Chondrocyte (in vitro differentiated cells): ENCODE results near the gene PBLD. TPM values are rescaled to one million over a fixed set of nuclear protein-coding genes. Genes with fewer than 3 reads are reported as not detected.

Experiments used
- DNase-seq: peaks from one replicate; pipeline ENCODE4 v3.0.0; 2021; ENCODE audit warnings: mixed read lengths, low spot score
- H3K27ac Mint-ChIP-seq: one replicate; pipeline ENCODE4 v1.8.0; 2021; ENCODE audit warnings: mild to moderate bottlenecking, moderate library complexity, mixed read lengths; ENCODE audit not compliant: unreplicated experiment
- H3K27me3 Mint-ChIP-seq: 2 replicates; pipeline ENCODE4 v1.8.0; 2021; ENCODE audit warnings: low read depth, mixed read lengths
- H3K36me3 Mint-ChIP-seq: 2 replicates; pipeline ENCODE4 v1.8.0; 2021; ENCODE audit warnings: low read depth, mixed read lengths
- H3K4me1 Mint-ChIP-seq: 2 replicates; pipeline ENCODE4 v1.8.0; 2021; ENCODE audit warnings: low read depth, mild to moderate bottlenecking, mixed read lengths
- H3K4me3 Mint-ChIP-seq: one replicate; pipeline ENCODE4 v1.8.0; 2021; ENCODE audit warnings: mild to moderate bottlenecking, moderate library complexity, mixed read lengths; ENCODE audit not compliant: unreplicated experiment
- H3K9me3 Mint-ChIP-seq: 2 replicates; pipeline ENCODE4 v1.8.0; 2021; ENCODE audit warnings: low read depth, mixed read lengths
- CTCF ChIP-seq: fragments of 200-600 bp; sonication (generic); IDR thresholded peaks from 2 replicates; pipeline ENCODE4 v1.5.0; 2021; ENCODE audit warnings: antibody characterized with exemption, mild to moderate bottlenecking, moderate library complexity
- total RNA-seq: library from RNA; stranded (reverse); gene quantifications from 3 replicates; pipeline ENCODE4 v1.2.1, GENCODE V29; 2021

PBLD gene
- total RNA-seq, 1 donor from 2014 or later: 8.5 TPM

GRCh38 chr10:68235581-68235980 lies 97.1 kb downstream of the PBLD start:
- no peaks in the 10 kb centered on the region for H3K9me3 Mint-ChIP-seq
- no peak for TF ChIP-seq CTCF
- H3K27me3 Mint-ChIP-seq: peaks cover 15% of the 10 kb centered on the region
- no peak overlapping the region for H3K27ac Mint-ChIP-seq
- H3K4me1 Mint-ChIP-seq: peaks cover 12% of the 10 kb centered on the region
- H3K36me3 Mint-ChIP-seq: no peaks in the 10 kb centered on the region
- H3K4me3 Mint-ChIP-seq: no peak overlapping the region
- DNase-seq: no peak

GRCh38 chr10:68235111-68235510 lies 97.6 kb downstream of the PBLD start:
- Mint-ChIP-seq H3K4me3 (no peak overlapping the region), H3K27ac (no peak overlapping the region), H3K27me3 (peaks cover 15% of the 10 kb centered on the region)

GRCh38 chr10:68233046-68233445 lies 99.7 kb downstream of the PBLD start:
- H3K9me3 Mint-ChIP-seq: no peaks in the 10 kb centered on the region
- no peaks in the 10 kb centered on the region for H3K36me3 Mint-ChIP-seq
- no peak overlapping the region for H3K4me3 Mint-ChIP-seq
- DNase-seq: no peak
- TF ChIP-seq CTCF: no peak
- peaks cover 20% of the 10 kb centered on the region for H3K27me3 Mint-ChIP-seq
- no peak overlapping the region for H3K27ac Mint-ChIP-seq
- H3K4me1 Mint-ChIP-seq: peaks cover 10% of the 10 kb centered on the region

More at GRCh38 chr10:68235111-68235510, 97.6 kb downstream of the PBLD start:
- TF ChIP-seq CTCF: no peak
- Mint-ChIP-seq H3K4me1 (peaks cover 13% of the 10 kb centered on the region), H3K9me3 (no peaks in the 10 kb centered on the region), H3K36me3 (no peaks in the 10 kb centered on the region)
- no peak for DNase-seq

Other genes with a start within 250 kb of the PBLD start
- gene MYPN, start 223.4 kb downstream of the PBLD start, total RNA-seq: 0.08 to 1.5 TPM (median 0.10 TPM) in 3 replicates
- not detected in 3 replicates for gene ATOH7, start 100.8 kb downstream of the PBLD start, total RNA-seq
- 66.5 to 100 TPM (median 73.1 TPM) in 3 replicates for gene HNRNPH3, start 864 bp downstream of the PBLD start, total RNA-seq
- gene RUFY2, start 74.3 kb upstream of the PBLD start, total RNA-seq: 19.8 to 22.3 TPM (median 20.2 TPM) in 3 replicates
- gene DNA2, start 139.0 kb upstream of the PBLD start, total RNA-seq: 2.9 to 10.2 TPM (median 6.8 TPM) in 3 replicates
- 22.9 to 29.8 TPM (median 27.3 TPM) in 3 replicates for gene SLC25A16, start 194.6 kb upstream of the PBLD start, total RNA-seq
- 9.7 to 17.8 TPM (median 9.9 TPM) in 3 replicates for gene TET1, start 227.4 kb upstream of the PBLD start, total RNA-seq